H9 (cell line): ENCODE measurements around the gene PNRC2. TPM values are rescaled to one million over a fixed set of nuclear protein-coding genes. Genes with fewer than 3 reads are reported as not detected.

ENCODE experiments used
- DNase-seq: peaks from one replicate; pipeline ENCODE4 v3.0.0-alpha.2; 2017
- H2AFZ ChIP-seq: one replicate; pipeline ENCODE4 v1.6.1; 2013; ENCODE audit warnings: mild to moderate bottlenecking, low read length, control low read depth, moderate library complexity
- H2AK5ac ChIP-seq: 2 replicates; pipeline ENCODE4 v1.6.1; 2013; ENCODE audit warnings: low read length, control low read depth, mixed read lengths; ENCODE audit not compliant: insufficient read length
- H2BK120ac ChIP-seq: one replicate; pipeline ENCODE4 v1.6.1; 2013; ENCODE audit warnings: low read depth, mild to moderate bottlenecking, low read length, control low read depth, inconsistent platforms; ENCODE audit not compliant: poor library complexity, severe bottlenecking
- H2BK12ac ChIP-seq: 2 replicates; pipeline ENCODE4 v1.6.1; 2013; ENCODE audit warnings: low read length, control low read depth, mixed read lengths, low read depth; ENCODE audit not compliant: insufficient read length
- H2BK15ac ChIP-seq: 2 replicates; pipeline ENCODE4 v1.6.1; 2013; ENCODE audit warnings: low read depth, low read length, control low read depth
- H2BK20ac ChIP-seq: one replicate; pipeline ENCODE4 v1.6.1; 2013; ENCODE audit warnings: low read depth, mild to moderate bottlenecking, low read length, control low read depth, inconsistent platforms; ENCODE audit not compliant: poor library complexity, severe bottlenecking
- H2BK5ac ChIP-seq: 2 replicates; pipeline ENCODE4 v1.6.1; 2013; ENCODE audit warnings: low read length, control low read depth, mixed read lengths; ENCODE audit not compliant: insufficient read length
- H3K14ac ChIP-seq: 2 replicates; pipeline ENCODE4 v1.6.1; 2013; ENCODE audit warnings: low read length, control low read depth; ENCODE audit not compliant: insufficient read depth
- H3K18ac ChIP-seq: 2 replicates; pipeline ENCODE4 v1.6.1; 2013; ENCODE audit warnings: low read depth, mild to moderate bottlenecking, mixed read lengths, low read length, control low read depth; ENCODE audit not compliant: insufficient read length
- H3K23ac ChIP-seq: 2 replicates; pipeline ENCODE4 v1.6.1; 2013; ENCODE audit warnings: low read length, control low read depth, mixed read lengths, low read depth; ENCODE audit not compliant: insufficient read length
- H3K23me2 ChIP-seq: 2 replicates; pipeline ENCODE4 v1.6.1; 2013; ENCODE audit warnings: low read depth, mild to moderate bottlenecking, mixed read lengths, low read length, control low read depth; ENCODE audit not compliant: insufficient read length, poor library complexity, severe bottlenecking
- H3K27ac ChIP-seq: 2 replicates; pipeline ENCODE4 v1.5.1; 2013; ENCODE audit warnings: low read length, control low read depth, mixed read lengths, low read depth; ENCODE audit not compliant: insufficient read length
- H3K27me3 ChIP-seq: 2 replicates; pipeline ENCODE4 v1.6.1; 2013; ENCODE audit warnings: low read length, control low read depth, inconsistent platforms; ENCODE audit not compliant: insufficient read depth
- H3K4ac ChIP-seq: 2 replicates; pipeline ENCODE4 v1.6.1; 2013; ENCODE audit warnings: low read depth, mild to moderate bottlenecking, control low read depth, inconsistent platforms, low read length, moderate library complexity
- H3K4me1 ChIP-seq: 2 replicates; pipeline ENCODE4 v1.6.1; 2013; ENCODE audit warnings: low read length, control low read depth, inconsistent platforms; ENCODE audit not compliant: insufficient read depth
- H3K4me2 ChIP-seq: 2 replicates; pipeline ENCODE4 v1.6.1; 2013; ENCODE audit warnings: low read length, control low read depth, mixed read lengths; ENCODE audit not compliant: insufficient read length, insufficient read depth
- H3K56ac ChIP-seq: 2 replicates; pipeline ENCODE4 v1.6.1; 2013; ENCODE audit warnings: low read depth, mild to moderate bottlenecking, mixed read lengths, low read length, control low read depth; ENCODE audit not compliant: insufficient read length
- H3K79me1 ChIP-seq: 2 replicates; pipeline ENCODE4 v1.6.1; 2013; ENCODE audit warnings: low read depth, mild to moderate bottlenecking, moderate library complexity, low read length, control low read depth, inconsistent platforms; ENCODE audit not compliant: insufficient read depth, poor library complexity, severe bottlenecking
- H3K79me2 ChIP-seq: 2 replicates; pipeline ENCODE4 v1.6.1; 2013; ENCODE audit warnings: low read length, control low read depth, inconsistent platforms; ENCODE audit not compliant: insufficient read depth
- H3K9ac ChIP-seq: 2 replicates; pipeline ENCODE4 v1.6.1; 2013; ENCODE audit warnings: low read length, control low read depth, mixed read lengths; ENCODE audit not compliant: insufficient read length; ENCODE audit errors: extremely low read depth
- H3K9me3 ChIP-seq: one replicate; pipeline ENCODE4 v1.6.1; 2013; ENCODE audit warnings: low read depth, low read length, inconsistent platforms; ENCODE audit not compliant: control insufficient read depth
- H3T11ph ChIP-seq: one replicate; pipeline ENCODE4 v1.6.1; 2013; ENCODE audit warnings: mild to moderate bottlenecking, low read length, control low read depth, inconsistent platforms
- H4K20me1 ChIP-seq: one replicate; pipeline ENCODE4 v1.6.1; 2013; ENCODE audit not compliant: control insufficient read depth, insufficient read length, insufficient read depth
- H4K5ac ChIP-seq: 2 replicates; pipeline ENCODE4 v1.6.1; 2013; ENCODE audit warnings: low read depth, mild to moderate bottlenecking, mixed read lengths, low read length, control low read depth; ENCODE audit not compliant: insufficient read length
- H4K8ac ChIP-seq: replicated peaks from 2 replicates; pipeline ENCODE4 v1.6.1; 2013; ENCODE audit warnings: low read length, control low read depth, mixed read lengths, low read depth; ENCODE audit not compliant: insufficient read length
- H4K91ac ChIP-seq: 2 replicates; pipeline ENCODE4 v1.6.1; 2013; ENCODE audit warnings: low read depth, mild to moderate bottlenecking, moderate library complexity, mixed read lengths, low read length, control low read depth; ENCODE audit not compliant: insufficient read length
- H3K27ac Mint-ChIP-seq, 3 experiments: 2 replicates in 2 of 3; 3 replicates in 1 of 3; pipeline ENCODE4 v1.8.0; 2020 to 2021; ENCODE audit warnings: mixed read lengths in 3 of 3, mild to moderate bottlenecking in 1 of 3, moderate library complexity in 1 of 3
- H3K27me3 Mint-ChIP-seq: 2 replicates; pipeline ENCODE4 v1.8.0; 2021; ENCODE audit warnings: low read depth, mild to moderate bottlenecking, moderate library complexity, mixed read lengths
- H3K36me3 Mint-ChIP-seq, 3 experiments: 2 replicates in 2 of 3; 3 replicates in 1 of 3; pipeline ENCODE4 v1.8.0; 2020 to 2021; ENCODE audit warnings: low read depth in 3 of 3, mixed read lengths in 3 of 3; ENCODE audit not compliant: insufficient read depth in 1 of 3
- H3K4me1 Mint-ChIP-seq, 2 experiments: 2 replicates each; pipeline ENCODE4 v1.8.0; 2020; ENCODE audit warnings: mixed read lengths in 2 of 2
- H3K4me3 Mint-ChIP-seq, 2 experiments: 2 replicates in 1 of 2; 3 replicates in 1 of 2; pipeline ENCODE4 v1.8.0; 2020 to 2021; ENCODE audit warnings: mild to moderate bottlenecking in 2 of 2, mixed read lengths in 2 of 2, moderate library complexity in 1 of 2
- H3K9me3 Mint-ChIP-seq, 2 experiments: 2 replicates in 1 of 2; 3 replicates in 1 of 2; pipeline ENCODE4 v1.8.0; 2020; ENCODE audit warnings: mild to moderate bottlenecking in 2 of 2, mixed read lengths in 2 of 2, moderate library complexity in 1 of 2
- WGBS: extraction: QIAGEN DNeasy Blood & Tissue Kit; methylation state at CpG from one replicate; pipeline ENCODE4 v1.1.7; 2013; ENCODE audit warnings: missing lambda C conversion rate, low lambda C conversion rate, mixed read lengths; ENCODE audit not compliant: insufficient read length; ENCODE audit errors: extremely low coverage; 5-methylcytosine and 5-hydroxymethylcytosine counted together
- total RNA-seq: library from RNA; stranded (reverse); gene quantifications from 2 replicates; pipeline ENCODE4 v1.2.1, GENCODE V29; 2021
- TF ChIP-seq, protein P1 (sequence below): fragments of 200-600 bp; sonication (generic); conservative IDR thresholded peaks from 3 replicates; pipeline ENCODE4 v1.8.0; 2021; ENCODE audit warnings: antibody characterized with exemption, mild to moderate bottlenecking

Gene PNRC2
- total RNA-seq, 1 experiment from 2014 or later: 87.6 TPM

DNA sequence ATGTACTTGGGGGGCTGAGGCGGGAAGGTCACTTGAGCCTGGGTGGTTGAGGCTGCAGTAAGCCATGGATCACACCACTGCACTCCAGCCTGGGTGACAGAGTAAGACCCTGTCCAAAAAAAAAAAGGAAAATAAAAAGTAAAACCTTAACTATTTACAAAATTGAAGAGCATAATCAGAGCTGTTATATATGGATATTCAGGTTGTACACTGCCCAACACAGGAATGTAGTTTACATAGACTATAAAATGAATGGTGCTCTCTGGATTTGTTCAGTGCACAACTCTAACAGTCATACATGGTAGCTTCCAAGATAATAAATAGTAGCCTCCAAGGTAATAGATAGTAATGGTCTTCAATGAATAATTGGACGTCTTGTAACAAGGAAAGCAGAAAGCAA is 43.1 kb downstream of the PNRC2 start:
- Histone ChIP-seq H4K5ac (no peak overlapping the region), H2AK5ac (no peak overlapping the region), H3K27me3 (no peaks in the 10 kb centered on the region), H3K56ac (no peak overlapping the region), H2AFZ (no peak overlapping the region), H3K18ac (no peak overlapping the region), H3K14ac (no peak overlapping the region), H3K79me2 (no peaks in the 10 kb centered on the region), H3K4me1 (peaks cover 12% of the 10 kb centered on the region; the same call in 1 of the 2 replicates), H3K27ac (no peak overlapping the region), H3K9me3 (no peaks in the 10 kb centered on the region), H3K4me2 (no peak overlapping the region), H3K79me1 (no peaks in the 10 kb centered on the region), H3K23me2 (no peaks in the 10 kb centered on the region), H2BK5ac (no peak overlapping the region), H4K20me1 (no peaks in the 10 kb centered on the region), H2BK20ac (no peak overlapping the region), H3K4ac (no peak overlapping the region), H2BK15ac (no peak overlapping the region), H3K9ac (no peak overlapping the region), H2BK120ac (no peak overlapping the region), H4K8ac (no peak overlapping the region), H2BK12ac (no peak overlapping the region), H3K23ac (no peak overlapping the region), H4K91ac (no peak overlapping the region), H3T11ph (no peak overlapping the region)
- Mint-ChIP-seq H3K4me3 (no peak overlapping the region; a peak in 1 of 5 replicates), H3K36me3 (no peaks in the 10 kb centered on the region), H3K4me1 (peaks cover 48 to 52% of the 10 kb centered on the region in 2 experiments), H3K27me3 (no peaks in the 10 kb centered on the region; the same call in 1 of the 2 replicates), H3K9me3 (no peaks in the 10 kb centered on the region; a peak in 1 of 5 replicates), H3K27ac (peak overlapping the region in 1 of 3 experiments; percentile 80; a peak in 3 of 7 replicates)
- TF ChIP-seq, protein P1, sequence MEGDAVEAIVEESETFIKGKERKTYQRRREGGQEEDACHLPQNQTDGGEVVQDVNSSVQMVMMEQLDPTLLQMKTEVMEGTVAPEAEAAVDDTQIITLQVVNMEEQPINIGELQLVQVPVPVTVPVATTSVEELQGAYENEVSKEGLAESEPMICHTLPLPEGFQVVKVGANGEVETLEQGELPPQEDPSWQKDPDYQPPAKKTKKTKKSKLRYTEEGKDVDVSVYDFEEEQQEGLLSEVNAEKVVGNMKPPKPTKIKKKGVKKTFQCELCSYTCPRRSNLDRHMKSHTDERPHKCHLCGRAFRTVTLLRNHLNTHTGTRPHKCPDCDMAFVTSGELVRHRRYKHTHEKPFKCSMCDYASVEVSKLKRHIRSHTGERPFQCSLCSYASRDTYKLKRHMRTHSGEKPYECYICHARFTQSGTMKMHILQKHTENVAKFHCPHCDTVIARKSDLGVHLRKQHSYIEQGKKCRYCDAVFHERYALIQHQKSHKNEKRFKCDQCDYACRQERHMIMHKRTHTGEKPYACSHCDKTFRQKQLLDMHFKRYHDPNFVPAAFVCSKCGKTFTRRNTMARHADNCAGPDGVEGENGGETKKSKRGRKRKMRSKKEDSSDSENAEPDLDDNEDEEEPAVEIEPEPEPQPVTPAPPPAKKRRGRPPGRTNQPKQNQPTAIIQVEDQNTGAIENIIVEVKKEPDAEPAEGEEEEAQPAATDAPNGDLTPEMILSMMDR: no peak
- no peak for DNase-seq
- WGBS: no CpG with 5 or more reads among the region's 2 CpGs
